COLO668 (cell line): ENCODE measurements around the gene GIMAP8.

Experiments
- DNase-seq: peaks from one replicate; lab custom pipeline; 2025; ENCODE audit not compliant: unreplicated experiment; lab: John Stamatoyannopoulos, UW

Gene GIMAP8

GRCh38 chr7:150450491-150451001, at the start of gene GIMAP8:
GIMAP8 (plus strand) TSS chr7:150450630; CDS start chr7:150466699, 16,069 bp downstream.
- no peak for DNase-seq

GRCh38 chr7:150400788-150401423, 49.5 kb upstream of the GIMAP8 start:
- DNase-seq = no peak

- DNase-seq = no peak
These were observed 49.0 kb upstream of the GIMAP8 start for GRCh38 chr7:150401424-150401790.

GRCh38 chr7:150401861-150402631, 48.4 kb upstream of the GIMAP8 start:
- no peak for DNase-seq

GRCh38 chr7:150402671-150403321, 47.6 kb upstream of the GIMAP8 start:
- DNase-seq = no peak

GRCh38 chr7:150403376-150404171, 46.9 kb upstream of the GIMAP8 start:
- no peak for DNase-seq

- DNase-seq = no peak
These were observed 46.1 kb upstream of the GIMAP8 start for GRCh38 chr7:150404172-150404804.

GRCh38 chr7:150404805-150405583, 45.4 kb upstream of the GIMAP8 start:
- DNase-seq = peak; percentile 91

- peak; percentile 52 for DNase-seq
These were observed 44.7 kb upstream of the GIMAP8 start for GRCh38 chr7:150405584-150406311.

GRCh38 chr7:150406312-150406566, 44.2 kb upstream of the GIMAP8 start:
- no peak for DNase-seq

- DNase-seq = no peak
These were observed 43.6 kb upstream of the GIMAP8 start for GRCh38 chr7:150406567-150407421.

GRCh38 chr7:150407588-150408392, 42.6 kb upstream of the GIMAP8 start:
- DNase-seq = no peak

- no peak for DNase-seq
These were observed 41.8 kb upstream of the GIMAP8 start for GRCh38 chr7:150408393-150409299.

- no peak for DNase-seq
These were observed 41.0 kb upstream of the GIMAP8 start for GRCh38 chr7:150409300-150410030.

- DNase-seq = no peak
These were observed 40.3 kb upstream of the GIMAP8 start for GRCh38 chr7:150410131-150410530.
